ENCODE measurements around the gene SLC44A1. TPM values are rescaled to one million over a fixed set of nuclear protein-coding genes. Genes with fewer than 3 reads are reported as not detected.

Gene SLC44A1
- total and polyA plus RNA-seq, 2 of the 13 experiments (the other 11 are each of a cell fraction or from before 2014, with no cell fraction given): 21.4 to 40.8 TPM

DNA sequence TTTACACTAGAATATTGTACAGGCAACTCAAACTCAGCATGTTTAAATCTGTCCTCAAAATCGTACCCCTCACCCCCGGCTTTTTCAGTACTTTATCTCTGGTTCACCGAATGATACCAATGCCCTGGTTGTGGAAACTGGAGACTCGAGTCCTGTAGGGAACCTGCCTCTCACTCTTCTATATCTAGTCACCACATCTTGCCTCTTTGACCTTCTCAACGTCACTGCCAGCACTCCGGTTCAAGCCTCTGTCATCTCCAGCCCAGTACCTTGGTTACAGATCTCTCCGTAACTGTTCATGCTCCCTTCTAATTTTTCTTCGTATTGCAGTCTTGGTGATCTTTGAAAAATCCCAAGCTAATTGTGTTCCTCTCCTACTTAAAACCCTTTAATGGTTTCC lies 6.7 kb downstream of the SLC44A1 start:
- peak overlapping the region; percentile 59; the same call in 1 of the 2 replicates for H3K9ac ChIP-seq (ENCODE audit: insufficient read depth, low read depth, low read length)
- 55% methylated on average over 8 of the region's 8 CpGs for WGBS (ENCODE audit: low lambda C conversion rate)
- peak overlapping the region; percentile 74 for H3K4me2 ChIP-seq (ENCODE audit: low read depth, low read length)
- no TSS peak for BruUV-seq (replicated peaks)
- no peaks in the 10 kb centered on the region for H4K20me1 ChIP-seq (ENCODE audit: insufficient read depth, low read length)
- no peaks in the 10 kb centered on the region for H3K36me3 ChIP-seq (replicated peaks in 1 of 2; ENCODE audit: control insufficient read depth in 1 of 2, insufficient read depth in 2 of 2, low read length in 2 of 2)
- H3K79me2 ChIP-seq (ENCODE audit: insufficient read depth, low read length): peaks cover 93% of the 10 kb centered on the region
- DNase-seq (ENCODE audit: low spot score): no peak
- no peak for FAIRE-seq
- in situ Hi-C loops (cut with HindIII; ENCODE audit: extremely low pct_ligation_motif_present, low pct_unique_long_range_greater_than_20kb) (loop anchor here (5.0 kb wide), 2 partner anchors 41 to 166 kb away; no protein-coding TSS in a partner anchor), intact Hi-C loops (cut with micrococcal nuclease; ENCODE audit: unreplicated experiment) (loop anchor here (1.0 kb wide), 1 partner anchor 162 kb away; no protein-coding TSS in a partner anchor)
- ATAC-seq: peak; percentile 18
- no peaks in the 10 kb centered on the region for H3K27me3 ChIP-seq (ENCODE audit: control insufficient read depth in 1 of 2, insufficient read depth in 2 of 2, low read length in 2 of 2)
- peak overlapping the region in 2 of 3 experiments; percentile 24 to 49; a peak in 2 of 6 replicates for H3K4me3 ChIP-seq (replicated peaks in 1 of 3; ENCODE audit: insufficient read depth in 1 of 3, low read depth in 2 of 3, low read length in 3 of 3)
- CTCF ChIA-PET (ENCODE audit: low intra/inter-chr PET ratio, low total read pairs): no interaction called here
- H3K27ac ChIP-seq (ENCODE audit: extremely low read length, insufficient read depth, low read length): peak overlapping the region; percentile 80
- TF ChIP-seq ZNF556 (CRISPR knock-in tag; IDR thresholded peaks at IDR 0.05; ENCODE audit: borderline replicate concordance): peak; percentile 15; the same call in 1 of the 2 replicates
- TF ChIP-seq, protein P1, sequence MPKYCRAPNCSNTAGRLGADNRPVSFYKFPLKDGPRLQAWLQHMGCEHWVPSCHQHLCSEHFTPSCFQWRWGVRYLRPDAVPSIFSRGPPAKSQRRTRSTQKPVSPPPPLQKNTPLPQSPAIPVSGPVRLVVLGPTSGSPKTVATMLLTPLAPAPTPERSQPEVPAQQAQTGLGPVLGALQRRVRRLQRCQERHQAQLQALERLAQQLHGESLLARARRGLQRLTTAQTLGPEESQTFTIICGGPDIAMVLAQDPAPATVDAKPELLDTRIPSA (CRISPR knock-in tag; IDR thresholded peaks at IDR 0.05; ENCODE audit: borderline replicate concordance): no peak
- no peak for TF ChIP-seq SOX6 (IDR thresholded peaks at IDR 0.05)
- TF ChIP-seq SOX6 (CRISPR knock-in tag; IDR thresholded peaks at IDR 0.05): 0 out of 2 replicates have a peak, but pooled peaks have one; percentile 10
- TF ChIP-seq CREM (IDR thresholded peaks at IDR 0.05): no peak
- no peak for TF ChIP-seq CREM (CRISPR knock-in tag; IDR thresholded peaks at IDR 0.05)
- 0 out of 2 replicates have a peak, but pooled peaks have one; percentile 17 for TF ChIP-seq DMAP1 (CRISPR knock-in tag; IDR thresholded peaks at IDR 0.05)
- TF ChIP-seq TBX2 (CRISPR knock-in tag; IDR thresholded peaks at IDR 0.05; ENCODE audit: borderline replicate concordance): 0 out of 2 replicates have a peak, but pooled peaks have one; percentile 7
- H3K4me1 ChIP-seq (ENCODE audit: insufficient read depth, low read length): peaks cover 87% of the 10 kb centered on the region
- POLR2A ChIA-PET: interaction anchor here (1.3 kb wide), 2 partner anchors 36 to 40 kb away, joined by 4 to 5 read pairs; no protein-coding TSS in a partner anchor
- no peak overlapping the region for H2AFZ ChIP-seq (ENCODE audit: low read length)
- no peaks in the 10 kb centered on the region for H3K9me3 ChIP-seq (ENCODE audit: low read length)
